H1 (cell line): Measurements from ENCODE around the gene CDR2. TPM values are rescaled to one million over a fixed set of nuclear protein-coding genes. Genes with fewer than 3 reads are reported as not detected.

ENCODE experiments used
- CTCF ChIA-PET: fragments of 300-600 bp; sonication (Branson Sonifier 250); formaldehyde crosslinking; loops from one replicate; lab custom pipeline; 2021; ENCODE audit not compliant: partially characterized antibody; lab: Charles Lee
- POLR2A ChIA-PET: fragments of 300-600 bp; sonication (Branson Sonifier 250); formaldehyde crosslinking; loops from one replicate; lab custom pipeline; 2021; ENCODE audit warnings: inconsistent platforms; ENCODE audit not compliant: partially characterized antibody; lab: Charles Lee
- DNase-seq, 2 experiments: peaks; one replicate each; pipeline versions ENCODE4 v3.0.0 to v3.0.0-alpha.2; 2010 to 2022; ENCODE audit warnings: low spot score in 2 of 2, low read depth in 1 of 2, mixed read lengths in 1 of 2
- FAIRE-seq: peaks from 2 replicates; lab custom pipeline; 2011; peaks lifted over from hg19 to GRCh38; lab: Jason Lieb, UNC
- H2AFZ ChIP-seq: 2 replicates; pipeline ENCODE4 v1.8.1; 2012; ENCODE audit warnings: low read length, inconsistent platforms
- H2AK5ac ChIP-seq: 2 replicates; pipeline ENCODE4 v1.6.1; 2013; ENCODE audit warnings: low read depth, low read length
- H2BK120ac ChIP-seq: replicated peaks from 2 replicates; pipeline ENCODE3; 2013; ENCODE audit warnings: low read depth, low read length, inconsistent platforms
- H2BK12ac ChIP-seq: 2 replicates; pipeline ENCODE4 v1.6.1; 2013; ENCODE audit warnings: low read depth, low read length
- H2BK15ac ChIP-seq: 2 replicates; pipeline ENCODE4 v1.6.1; 2013; ENCODE audit warnings: low read length
- H2BK20ac ChIP-seq: 2 replicates; pipeline ENCODE4 v1.6.1; 2013; ENCODE audit warnings: low read length
- H2BK5ac ChIP-seq: 2 replicates; pipeline ENCODE4 v1.6.1; 2013; ENCODE audit warnings: low read depth, low read length
- H3K14ac ChIP-seq: 2 replicates; pipeline ENCODE4 v1.6.1; 2013; ENCODE audit warnings: inconsistent platforms; ENCODE audit not compliant: insufficient read length
- H3K18ac ChIP-seq: 2 replicates; pipeline ENCODE4 v1.6.1; 2013; ENCODE audit warnings: low read length; ENCODE audit errors: extremely low read depth
- H3K23ac ChIP-seq: 2 replicates; pipeline ENCODE4 v1.6.1; 2013; ENCODE audit warnings: inconsistent platforms; ENCODE audit not compliant: insufficient read length
- H3K23me2 ChIP-seq: 2 replicates; pipeline ENCODE4 v1.6.1; 2013; ENCODE audit warnings: low read depth, low read length
- H3K27ac ChIP-seq: 2 replicates; pipeline ENCODE4 v1.6.1; 2011; ENCODE audit warnings: low read depth, low read length, inconsistent platforms
- H3K27me3 ChIP-seq, 4 experiments: replicated peaks in 1 of 4; 1 replicate in 1 of 4; 2 replicates in 3 of 4; pipeline versions ENCODE4 v1.6.1 to v1.8.1; 2011 to 2013; ENCODE audit warnings: low read length in 3 of 4, mild to moderate bottlenecking in 3 of 4, inconsistent platforms in 2 of 4, mixed read lengths in 2 of 4, moderate library complexity in 1 of 4; ENCODE audit not compliant: control insufficient read depth in 3 of 4, insufficient read depth in 3 of 4; ENCODE audit errors: extremely low read depth in 1 of 4
- H3K36me3 ChIP-seq, 4 experiments: 2 replicates each; pipeline versions ENCODE4 v1.6.1 to v1.8.1; 2011 to 2013; ENCODE audit warnings: mild to moderate bottlenecking in 4 of 4, low read length in 3 of 4, moderate library complexity in 2 of 4, control low read depth in 1 of 4, inconsistent platforms in 1 of 4; ENCODE audit not compliant: insufficient read depth in 4 of 4, control insufficient read depth in 2 of 4
- H3K4ac ChIP-seq: replicated peaks from 2 replicates; pipeline ENCODE3; 2013; ENCODE audit warnings: low read length, low read depth, mixed read lengths, inconsistent platforms; ENCODE audit not compliant: insufficient read length
- H3K4me1 ChIP-seq, 4 experiments: replicated peaks in 1 of 4; 1 replicate in 1 of 4; 2 replicates in 3 of 4; pipeline versions ENCODE4 v1.6.1 to v1.8.1; 2011 to 2013; ENCODE audit warnings: low read length in 3 of 4, inconsistent platforms in 2 of 4, mixed read lengths in 1 of 4; ENCODE audit not compliant: insufficient read depth in 4 of 4, control insufficient read depth in 3 of 4
- H3K4me2 ChIP-seq, 2 experiments: 2 replicates each; pipeline versions ENCODE4 v1.6.1 to v1.8.1; 2011 to 2013; ENCODE audit warnings: low read depth in 2 of 2, low read length in 2 of 2, control low read depth in 1 of 2, inconsistent platforms in 1 of 2, mild to moderate bottlenecking in 1 of 2; ENCODE audit not compliant: insufficient read depth in 1 of 2
- H3K4me3 ChIP-seq, 4 experiments: fragments of 200-600, 300-600 bp in 1 of 4; sonication (generic), shearing (Covaris generic), sonication (Bioruptor Twin) in 1 of 4; 2 replicates each; pipeline versions ENCODE4 v1.5.1 to v1.8.1; 2011 to 2016; ENCODE audit warnings: low read length in 4 of 4, low read depth in 3 of 4, control low read depth in 2 of 4, inconsistent platforms in 2 of 4, mild to moderate bottlenecking in 2 of 4, mixed read lengths in 1 of 4, moderate library complexity in 1 of 4; ENCODE audit not compliant: insufficient read depth in 2 of 4; ENCODE audit errors: extremely low read depth in 1 of 4
- H3K56ac ChIP-seq: replicated peaks from 2 replicates; pipeline ENCODE3; 2013; ENCODE audit warnings: low read depth, mild to moderate bottlenecking, mixed read lengths, low read length, inconsistent platforms; ENCODE audit not compliant: insufficient read length
- H3K79me1 ChIP-seq: 2 replicates; pipeline ENCODE4 v1.6.1; 2013; ENCODE audit warnings: low read depth, low read length, control low read depth
- H3K79me2 ChIP-seq, 2 experiments: 2 replicates each; pipeline versions ENCODE4 v1.6.1 to v1.8.1; 2012 to 2013; ENCODE audit warnings: low read length in 2 of 2, mild to moderate bottlenecking in 2 of 2, inconsistent platforms in 1 of 2; ENCODE audit not compliant: insufficient read depth in 2 of 2, control insufficient read depth in 1 of 2
- H3K9ac ChIP-seq, 4 experiments: replicated peaks in 1 of 4; 1 replicate in 1 of 4; 2 replicates in 3 of 4; pipeline versions ENCODE4 v1.6.1 to v1.8.1; 2011 to 2013; ENCODE audit warnings: low read depth in 3 of 4, low read length in 3 of 4, control low read depth in 2 of 4, mild to moderate bottlenecking in 2 of 4, moderate library complexity in 2 of 4, inconsistent platforms in 1 of 4; ENCODE audit errors: extremely low read depth in 1 of 4
- H3K9me3 ChIP-seq, 2 experiments: 2 replicates each; pipeline versions ENCODE4 v1.6.1 to v1.8.1; 2012 to 2013; ENCODE audit warnings: mild to moderate bottlenecking in 2 of 2, moderate library complexity in 2 of 2, control low read depth in 1 of 2, inconsistent platforms in 1 of 2, low read depth in 1 of 2, low read length in 1 of 2, mixed read lengths in 1 of 2; ENCODE audit not compliant: insufficient read depth in 2 of 2
- H4K20me1 ChIP-seq, 2 experiments: replicated peaks in 1 of 2; 2 replicates each; pipeline versions ENCODE3 to v1.8.1; 2011 to 2013; ENCODE audit warnings: inconsistent platforms in 2 of 2, low read length in 2 of 2, mild to moderate bottlenecking in 1 of 2; ENCODE audit not compliant: insufficient read depth in 2 of 2, control insufficient read depth in 1 of 2
- H4K5ac ChIP-seq: 2 replicates; pipeline ENCODE4 v1.6.1; 2013; ENCODE audit warnings: low read length, low read depth, mixed read lengths, inconsistent platforms; ENCODE audit not compliant: insufficient read length
- H4K8ac ChIP-seq: 2 replicates; pipeline ENCODE4 v1.8.0; 2013; ENCODE audit warnings: mild to moderate bottlenecking, moderate library complexity, low read length, inconsistent platforms; ENCODE audit not compliant: insufficient read depth; ENCODE audit errors: extremely low read depth
- H4K91ac ChIP-seq: replicated peaks from 2 replicates; pipeline ENCODE3; 2013; ENCODE audit warnings: low read length, mixed read lengths, inconsistent platforms; ENCODE audit not compliant: insufficient read length
- CBX5 ChIP-seq: fragments of 300-800, 300-1000 bp; sonication (generic); IDR thresholded peaks from 2 replicates; pipeline ENCODE4 v1.7.1; 2016; ENCODE audit warnings: antibody characterized with exemption, low read length, low read depth
- HDAC2 ChIP-seq, 2 experiments: fragments of 300-600 bp in 1 of 2; sonication (generic) in 1 of 2; IDR thresholded peaks; 2 replicates each; pipeline ENCODE4 v1.6.1; 2011 to 2012; ENCODE audit warnings: low read depth in 2 of 2, low read length in 2 of 2, mild to moderate bottlenecking in 2 of 2, moderate library complexity in 2 of 2, borderline replicate concordance in 1 of 2, inconsistent platforms in 1 of 2
- JUND ChIP-seq: IDR thresholded peaks from 2 replicates; pipeline ENCODE4 v1.6.1; 2011; ENCODE audit warnings: mild to moderate bottlenecking, improper control_type of control experiment, low read length
- NANOG ChIP-seq: IDR thresholded peaks from 2 replicates; pipeline ENCODE4 v1.6.1; 2011; ENCODE audit warnings: low read length, low read depth, mild to moderate bottlenecking, inconsistent platforms; ENCODE audit not compliant: insufficient read depth, poor library complexity, severe bottlenecking
- POU5F1 ChIP-seq: IDR thresholded peaks from 2 replicates; pipeline ENCODE4 v1.6.1; 2011; ENCODE audit warnings: low read depth, mild to moderate bottlenecking, low read length, moderate library complexity
- RFX5 ChIP-seq: IDR thresholded peaks from 2 replicates; pipeline ENCODE4 v1.6.1; 2011; ENCODE audit warnings: low read depth, low read length, improper control_type of control experiment, borderline replicate concordance
- SIRT6 ChIP-seq: IDR thresholded peaks from one replicate; pipeline ENCODE4 v1.7.1; 2012; ENCODE audit warnings: low read length, inconsistent platforms
- SIX5 ChIP-seq: IDR thresholded peaks from 2 replicates; pipeline ENCODE4 v1.6.1; 2011; ENCODE audit warnings: mild to moderate bottlenecking, low read depth, low read length
- SP2 ChIP-seq: IDR thresholded peaks from 2 replicates; pipeline ENCODE4 v1.6.1; 2012; ENCODE audit warnings: mild to moderate bottlenecking, low read length, inconsistent platforms
- TAF1 ChIP-seq: IDR thresholded peaks from 2 replicates; pipeline ENCODE4 v1.6.1; 2011; ENCODE audit warnings: mild to moderate bottlenecking, low read depth, low read length
- TAF7 ChIP-seq: optimal IDR thresholded peaks from 2 replicates; pipeline ENCODE3; 2011; ENCODE audit warnings: low read depth, mild to moderate bottlenecking, inconsistent platforms, low read length, moderate library complexity, borderline replicate concordance
- USF2 ChIP-seq: IDR thresholded peaks from 2 replicates; pipeline ENCODE4 v1.6.1; 2011; ENCODE audit warnings: low read length, improper control_type of control experiment
- WGBS, 2 experiments: shearing (Covaris generic) in 1 of 2; methylation state at CpG; one replicate each; pipeline versions ENCODE4 v1.1.6 to v1.1.7; 2013 to 2015; ENCODE audit warnings: low lambda C conversion rate in 2 of 2, mixed read lengths in 2 of 2, inconsistent platforms in 1 of 2, low coverage in 1 of 2, missing lambda C conversion rate in 1 of 2; ENCODE audit not compliant: insufficient replicate concordance in 2 of 2, insufficient coverage in 1 of 2, insufficient read length in 1 of 2; ENCODE audit errors: extremely low coverage in 1 of 2, missing lambda C conversion rate in 1 of 2; 5-methylcytosine and 5-hydroxymethylcytosine counted together
- polyA plus RNA-seq, 7 experiments: library from polyadenylated mRNA; depleted of rRNA in 3 of 7; stranded (reverse) in 5 of 7; unstranded in 2 of 7; fragments of >200 nt in 5 of 7; fragments of 200-250 nt in 2 of 7; gene quantifications; 1 replicate in 5 of 7; 2 replicates in 1 of 7; 4 replicates in 1 of 7; pipeline versions ENCODE4 v1.2.1 to v1.2.3, GENCODE V29; 2011 to 2013; ENCODE audit warnings: missing spikeins in 2 of 7, mixed read lengths in 2 of 7
- total RNA-seq: library from RNA; stranded (reverse); fragmentation: NEBNext Ultra II Directional; extraction: Animal tissue kit (Norgen Biotek cat#: 25700); gene quantifications from 2 replicates; pipeline ENCODE4 v1.2.1, GENCODE V29; 2021

The CDR2 gene
- total and polyA plus RNA-seq, 2 of the 8 experiments (the other 6 are each of a cell fraction or from before 2014, with no cell fraction given), result 16.3 to 34.9 TPM

- H4K5ac ChIP-seq, result no peak overlapping the region
- H3K23me2 ChIP-seq, result no peaks in the 10 kb centered on the region
- H3K4ac ChIP-seq, result no peak overlapping the region
- peaks cover 16 to 44% (median 29%) of the 10 kb centered on the region in 4 experiments for H3K36me3 ChIP-seq
- H2AK5ac ChIP-seq, result no peak overlapping the region
- CTCF ChIA-PET, result interaction anchor here (0.7 to 0.9 kb wide), 2 partner anchors 16 to 322 kb away, joined by 3 read pairs; no protein-coding TSS in a partner anchor
- DNase-seq (no peak), FAIRE-seq (no peak)
- no peak overlapping the region for H3K4me2 ChIP-seq
- H3K9me3 ChIP-seq, result no peaks in the 10 kb centered on the region
- H3K27ac ChIP-seq, result no peak overlapping the region
- WGBS, 2 experiments, result 96% methylated on average over 4 of the region's 4 CpGs; no CpG with 5 or more reads in 1 of the 2 experiments
- peaks cover 16 to 31% of the 10 kb centered on the region in 2 experiments for H4K20me1 ChIP-seq
- no peak overlapping the region for H3K9ac ChIP-seq
- no peak overlapping the region for H2BK20ac ChIP-seq
- H4K8ac ChIP-seq, result no peak overlapping the region
- no peak overlapping the region for H2AFZ ChIP-seq
- H3K27me3 ChIP-seq, result no peaks in the 10 kb centered on the region
- H3K4me3 ChIP-seq, result no peak overlapping the region
- no peak overlapping the region for H3K23ac ChIP-seq
- no peaks in the 10 kb centered on the region for H3K4me1 ChIP-seq
- H3K79me2 ChIP-seq, result peaks cover 7 to 54% of the 10 kb centered on the region in 2 experiments; a peak in 2 of 4 replicates
- peaks cover 11% of the 10 kb centered on the region; the same call in 1 of the 2 replicates for H3K79me1 ChIP-seq
- H3K14ac ChIP-seq, result no peak overlapping the region
- H2BK15ac ChIP-seq, result no peak overlapping the region
- no peak overlapping the region for H2BK12ac ChIP-seq
- H3K18ac ChIP-seq, result no peak overlapping the region
- H3K56ac ChIP-seq, result no peak overlapping the region
- POLR2A ChIA-PET, result interaction anchor here (1.1 kb wide), 1 partner anchor 103 kb away, joined by 3 read pairs; no protein-coding TSS in a partner anchor
- no peak overlapping the region for H4K91ac ChIP-seq
- H2BK5ac ChIP-seq, result no peak overlapping the region; the same call in 1 of the 2 replicates
- H2BK120ac ChIP-seq, result no peak overlapping the region
- no peak for TF ChIP-seq POU5F1
- no peak for TF ChIP-seq SIX5
- TF ChIP-seq TAF1, result no peak
- TF ChIP-seq JUND, result no peak
- TF ChIP-seq RFX5, result no peak
- no peak for TF ChIP-seq CBX5
- TF ChIP-seq SIRT6, result no peak
- no peak for TF ChIP-seq USF2
- TF ChIP-seq NANOG, result no peak
- TF ChIP-seq TAF7, result no peak
- TF ChIP-seq HDAC2 (IDR thresholded peaks at IDR 0.05; ENCODE audit: borderline replicate concordance in 1 of 2, low read depth in 2 of 2, low read length in 2 of 2), result no peak
- no peak for TF ChIP-seq SP2
Observed at GRCh38 chr16:22304411-22304810, 70.0 kb downstream of the CDR2 start.
